HUES48 (cell line): ENCODE results near the gene CORO1C.

Experiments used
- H3K27ac ChIP-seq: one replicate; pipeline ENCODE4 v1.7.0; 2013; ENCODE audit warnings: low read depth, low read length, inconsistent platforms
- H3K27me3 ChIP-seq: 2 replicates; pipeline ENCODE4 v1.6.1; 2013; ENCODE audit warnings: mild to moderate bottlenecking, low read length; ENCODE audit not compliant: control insufficient read depth, insufficient read depth
- H3K36me3 ChIP-seq: 2 replicates; pipeline ENCODE4 v1.6.1; 2013; ENCODE audit warnings: low read length; ENCODE audit not compliant: control insufficient read depth, insufficient read depth
- H3K4me1 ChIP-seq: 2 replicates; pipeline ENCODE4 v1.6.1; 2013; ENCODE audit warnings: mild to moderate bottlenecking, low read length; ENCODE audit not compliant: control insufficient read depth, insufficient read depth
- H3K4me3 ChIP-seq: 2 replicates; pipeline ENCODE4 v1.5.1; 2013; ENCODE audit warnings: mild to moderate bottlenecking, low read depth, low read length
- H3K9ac ChIP-seq: 2 replicates; pipeline ENCODE4 v1.6.1; 2013; ENCODE audit warnings: mild to moderate bottlenecking, low read depth, low read length, moderate library complexity
- H3K9me3 ChIP-seq: 2 replicates; pipeline ENCODE4 v1.6.1; 2013; ENCODE audit warnings: low read length; ENCODE audit not compliant: control insufficient read depth, insufficient read depth

Gene CORO1C

GRCh38 chr12:108603743-108604142, 127.6 kb downstream of the CORO1C start:
- Histone ChIP-seq H3K4me3 (no peak overlapping the region), H3K27me3 (no peaks in the 10 kb centered on the region), H3K4me1 (no peaks in the 10 kb centered on the region), H3K36me3 (no peaks in the 10 kb centered on the region), H3K9ac (no peak overlapping the region), H3K9me3 (no peaks in the 10 kb centered on the region), H3K27ac (no peak overlapping the region)

GRCh38 chr12:108602976-108603704, 128.2 kb downstream of the CORO1C start:
- Histone ChIP-seq H3K4me1 (no peaks in the 10 kb centered on the region), H3K36me3 (no peaks in the 10 kb centered on the region), H3K9me3 (no peaks in the 10 kb centered on the region), H3K9ac (no peak overlapping the region), H3K4me3 (no peak overlapping the region), H3K27ac (no peak overlapping the region), H3K27me3 (no peaks in the 10 kb centered on the region)

GRCh38 chr12:108602209-108602705, 129.1 kb downstream of the CORO1C start:
- Histone ChIP-seq H3K4me1 (no peaks in the 10 kb centered on the region), H3K9ac (no peak overlapping the region), H3K36me3 (no peaks in the 10 kb centered on the region)

GRCh38 chr12:108600702-108601007, 130.7 kb downstream of the CORO1C start:
- Histone ChIP-seq H3K27ac (no peak overlapping the region), H3K4me3 (no peak overlapping the region), H3K9me3 (no peaks in the 10 kb centered on the region), H3K4me1 (no peaks in the 10 kb centered on the region), H3K36me3 (no peaks in the 10 kb centered on the region), H3K9ac (no peak overlapping the region), H3K27me3 (no peaks in the 10 kb centered on the region)

More at GRCh38 chr12:108602209-108602705, 129.1 kb downstream of the CORO1C start:
- no peaks in the 10 kb centered on the region for H3K27me3 ChIP-seq
- no peak overlapping the region for H3K4me3 ChIP-seq
- H3K27ac ChIP-seq = no peak overlapping the region
- H3K9me3 ChIP-seq = no peaks in the 10 kb centered on the region

- Histone ChIP-seq H3K4me3 (no peak overlapping the region), H3K27me3 (no peaks in the 10 kb centered on the region), H3K36me3 (no peaks in the 10 kb centered on the region), H3K27ac (no peak overlapping the region), H3K4me1 (no peaks in the 10 kb centered on the region), H3K9me3 (no peaks in the 10 kb centered on the region), H3K9ac (no peak overlapping the region)
These were observed 131.2 kb downstream of the CORO1C start for GRCh38 chr12:108599948-108600701.

DNA sequence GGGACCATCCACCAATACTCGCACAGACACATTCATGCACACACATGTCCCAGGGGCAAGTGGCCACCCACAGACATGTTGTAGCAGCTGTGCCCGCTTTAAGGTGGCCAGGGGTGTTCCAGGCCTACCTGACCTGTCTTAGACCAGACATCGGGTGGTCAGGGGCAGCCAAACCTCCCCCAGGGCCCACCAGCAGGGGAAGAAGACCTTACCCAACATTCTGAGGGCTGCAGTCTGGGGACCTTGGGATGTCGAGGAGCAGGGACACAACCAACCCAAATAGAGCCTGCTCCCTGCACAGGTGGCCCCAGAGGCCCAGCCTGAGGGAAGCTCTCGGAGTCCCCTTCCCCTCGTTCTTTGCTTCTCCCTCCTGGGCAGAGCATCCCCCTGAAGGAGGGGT, 131.8 kb downstream of the CORO1C start:
- H3K9ac ChIP-seq = no peak overlapping the region
- no peaks in the 10 kb centered on the region for H3K36me3 ChIP-seq
- H3K27ac ChIP-seq = no peak overlapping the region
- H3K4me1 ChIP-seq = no peaks in the 10 kb centered on the region
- H3K4me3 ChIP-seq = no peak overlapping the region
- no peaks in the 10 kb centered on the region for H3K9me3 ChIP-seq
- no peaks in the 10 kb centered on the region for H3K27me3 ChIP-seq

GRCh38 chr12:108598553-108599250, 132.6 kb downstream of the CORO1C start:
- H3K9ac ChIP-seq = no peak overlapping the region
- H3K4me3 ChIP-seq = no peak overlapping the region
- H3K27ac ChIP-seq = no peak overlapping the region
- no peaks in the 10 kb centered on the region for H3K27me3 ChIP-seq
- H3K36me3 ChIP-seq = no peaks in the 10 kb centered on the region
- H3K4me1 ChIP-seq = no peaks in the 10 kb centered on the region
- no peaks in the 10 kb centered on the region for H3K9me3 ChIP-seq

GRCh38 chr12:108597559-108598471, 133.5 kb downstream of the CORO1C start, which contains the start of gene TMEM119:
TMEM119 (minus strand) TSS chr12:108598084; CDS start chr12:108592383, 5,701 bp downstream.
- Histone ChIP-seq H3K9me3 (no peaks in the 10 kb centered on the region), H3K4me3 (no peak within 1 kb of the TSS), H3K36me3 (no peaks in the 10 kb centered on the region), H3K27me3 (no peaks in the 10 kb centered on the region), H3K4me1 (no peaks in the 10 kb centered on the region), H3K27ac (no peak within 1 kb of the TSS), H3K9ac (no peak within 1 kb of the TSS)

DNA sequence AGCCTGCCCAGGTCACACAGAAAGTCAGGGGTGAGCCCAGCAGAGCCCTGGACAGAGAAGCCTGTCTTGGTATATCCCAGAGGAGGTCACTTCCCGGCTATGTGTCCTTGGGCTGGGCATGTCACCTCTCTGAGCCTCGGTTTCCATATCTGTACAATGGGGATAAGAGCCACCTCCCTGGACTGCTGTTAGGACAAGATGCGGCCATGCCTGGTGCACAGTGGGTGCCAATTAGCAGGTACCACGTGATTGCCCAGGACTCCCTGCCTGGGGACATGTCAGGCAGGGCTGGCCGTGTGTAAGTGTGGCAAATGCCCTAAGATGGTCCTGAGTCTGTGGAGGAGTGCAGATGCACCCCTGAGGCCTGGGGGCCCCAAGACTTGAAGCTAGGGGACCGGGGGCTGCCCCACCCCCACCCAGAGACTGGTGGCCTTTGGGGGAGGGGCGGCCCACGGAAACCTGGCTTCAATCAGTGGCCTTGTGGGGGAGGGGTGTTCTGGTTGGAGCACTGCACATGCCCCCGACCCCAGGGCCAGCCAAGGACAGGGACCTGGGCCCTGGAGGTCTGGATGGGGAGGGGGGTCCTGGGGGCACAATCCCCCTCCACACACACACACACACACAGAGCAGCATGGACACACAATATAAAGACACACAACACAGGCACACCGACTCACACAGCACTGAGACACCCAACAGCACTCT, 134.3 kb downstream of the CORO1C start:
- no peak overlapping the region for H3K4me3 ChIP-seq
- no peaks in the 10 kb centered on the region for H3K36me3 ChIP-seq
- H3K4me1 ChIP-seq = no peaks in the 10 kb centered on the region
- no peaks in the 10 kb centered on the region for H3K9me3 ChIP-seq
- H3K9ac ChIP-seq = no peak overlapping the region
- H3K27ac ChIP-seq = no peak overlapping the region
- no peaks in the 10 kb centered on the region for H3K27me3 ChIP-seq
